BJ (cell line): Measurements from ENCODE around the gene SH2D7. TPM values are rescaled to one million over a fixed set of nuclear protein-coding genes. Genes with fewer than 3 reads are reported as not detected.

ENCODE experiments used
- CTCF ChIA-PET: fragments of 350-600 bp; formaldehyde crosslinking; extraction: SDS; loops from one replicate; lab custom pipeline; 2021; ENCODE audit warnings: antibody characterized with exemption, inconsistent platforms; lab: Yijun Ruan, JAX
- POLR2A ChIA-PET: fragments of 300-600 bp; sonication (Branson Sonifier 250); formaldehyde crosslinking; extraction: SDS; loops from one replicate; lab custom pipeline; 2021; ENCODE audit warnings: antibody characterized with exemption; lab: Charles Lee
- DNase-seq: peaks from one replicate; pipeline ENCODE4 v3.0.0-alpha.2; 2011; ENCODE audit warnings: low read depth
- H3K27me3 ChIP-seq: 2 replicates; pipeline ENCODE4 v1.6.0; 2011; ENCODE audit warnings: low read length; ENCODE audit not compliant: control insufficient read depth, insufficient read depth
- H3K36me3 ChIP-seq: 2 replicates; pipeline ENCODE4 v1.5.1; 2011; ENCODE audit warnings: low read length; ENCODE audit not compliant: control insufficient read depth, insufficient read depth
- H3K4me3 ChIP-seq: 2 replicates; pipeline ENCODE4 v1.5.1; 2011; ENCODE audit warnings: low read depth, mild to moderate bottlenecking, control low read depth, low read length
- CTCF ChIP-seq: IDR thresholded peaks from 2 replicates; pipeline ENCODE4 v1.5.1; 2011; ENCODE audit warnings: low read depth, mild to moderate bottlenecking, control low read depth, inconsistent platforms, low read length, moderate library complexity; ENCODE audit not compliant: insufficient read depth
- polyA minus RNA-seq: library from RNA; depleted of rRNA, polyadenylated mRNA; stranded (reverse); fragments of >200 nt; gene quantifications from 2 replicates; pipeline ENCODE4 v1.2.3, GENCODE V29; 2011; rRNA and poly(A)+ RNA removed
- polyA plus RNA-seq: library from polyadenylated mRNA; depleted of rRNA; stranded (reverse); fragments of >200 nt; gene quantifications from 2 replicates; pipeline ENCODE4 v1.2.3, GENCODE V29; 2011; rRNA removed

Gene SH2D7
- not detected in 2 replicates for polyA plus RNA-seq
- not detected in 2 replicates for polyA minus RNA-seq

- CTCF ChIA-PET, result interaction anchor here (1.1 to 3.3 kb wide), 8 partner anchors 12 to 149 kb away, joined by 3 to 13 read pairs (median 8); no protein-coding TSS in a partner anchor
- POLR2A ChIA-PET, result no interaction called here
- no peak for TF ChIP-seq CTCF
- no peak within 1 kb of the TSS for H3K4me3 ChIP-seq
- DNase-seq, result no peak
- H3K27me3 ChIP-seq, result peaks cover 9% of the 10 kb centered on the region
- no peaks in the 10 kb centered on the region for H3K36me3 ChIP-seq
These were observed at the start of gene SH2D7 for GRCh38 chr15:78092261-78093041. SH2D7 (plus strand) TSS chr15:78092561; CDS start chr15:78092585, 24 bp downstream.

GRCh38 chr15:78044407-78045155 is 47.8 kb upstream of the SH2D7 start:
- CTCF ChIA-PET, result interaction anchor here (1.3 kb wide), 1 partner anchor 9 kb away, joined by 4 read pairs; no protein-coding TSS in a partner anchor
- TF ChIP-seq CTCF, result no peak

GRCh38 chr15:78045189-78045588 is 47.2 kb upstream of the SH2D7 start:
- no peak for TF ChIP-seq CTCF
- Histone ChIP-seq H3K27me3 (no peaks in the 10 kb centered on the region), H3K4me3 (no peak overlapping the region), H3K36me3 (peaks cover 6% of the 10 kb centered on the region)
- no peak for DNase-seq
- ChIA-PET CTCF (interaction anchor here (1.3 kb wide), 1 partner anchor 10 kb away, joined by 4 read pairs; no protein-coding TSS in a partner anchor), POLR2A (no interaction called here)

More at GRCh38 chr15:78044407-78045155, 47.8 kb upstream of the SH2D7 start:
- H3K4me3 ChIP-seq, result no peak overlapping the region
- H3K27me3 ChIP-seq, result no peaks in the 10 kb centered on the region
- POLR2A ChIA-PET, result no interaction called here
- peaks cover 8% of the 10 kb centered on the region for H3K36me3 ChIP-seq
- DNase-seq, result no peak

GRCh38 chr15:78046796-78047341 is 45.5 kb upstream of the SH2D7 start:
- Histone ChIP-seq H3K36me3 (peaks cover 5% of the 10 kb centered on the region), H3K27me3 (no peaks in the 10 kb centered on the region), H3K4me3 (no peak overlapping the region)
- no peak for DNase-seq
- no peak for TF ChIP-seq CTCF
- POLR2A ChIA-PET, result no interaction called here
- CTCF ChIA-PET, result interaction anchor here (0.6 to 2.1 kb wide), 3 partner anchors 28 to 78 kb away, joined by 3 to 6 read pairs (median 3); no protein-coding TSS in a partner anchor
